BE2C (cell line): ENCODE measurements around the gene LUC7L.

ENCODE experiments used
- DNase-seq: peaks from one replicate; pipeline ENCODE4 v3.0.0-alpha.2; 2020
- H3K27me3 ChIP-seq: fragments of 250-450 bp; sonication (Bioruptor Pico); 2 replicates; pipeline ENCODE4 v1.5.1; 2020; ENCODE audit warnings: mild to moderate bottlenecking
- H3K36me3 ChIP-seq: fragments of 250-450 bp; sonication (Bioruptor Pico); 2 replicates; pipeline ENCODE4 v1.5.1; 2020; ENCODE audit warnings: mild to moderate bottlenecking
- H3K4me1 ChIP-seq: fragments of 250-450 bp; sonication (Bioruptor Pico); 2 replicates; pipeline ENCODE4 v1.5.1; 2020
- H3K4me3 ChIP-seq: 2 replicates; pipeline ENCODE4 v1.5.1; 2011; ENCODE audit warnings: low read depth, low read length
- H3K9me3 ChIP-seq: fragments of 250-450 bp; sonication (Bioruptor Pico); 2 replicates; pipeline ENCODE4 v1.5.1; 2020
- TF ChIP-seq, protein P1 (sequence below): IDR thresholded peaks from 2 replicates; pipeline ENCODE4 v1.5.1; 2012; ENCODE audit warnings: mild to moderate bottlenecking, low read depth, low read length

Gene LUC7L

DNA sequence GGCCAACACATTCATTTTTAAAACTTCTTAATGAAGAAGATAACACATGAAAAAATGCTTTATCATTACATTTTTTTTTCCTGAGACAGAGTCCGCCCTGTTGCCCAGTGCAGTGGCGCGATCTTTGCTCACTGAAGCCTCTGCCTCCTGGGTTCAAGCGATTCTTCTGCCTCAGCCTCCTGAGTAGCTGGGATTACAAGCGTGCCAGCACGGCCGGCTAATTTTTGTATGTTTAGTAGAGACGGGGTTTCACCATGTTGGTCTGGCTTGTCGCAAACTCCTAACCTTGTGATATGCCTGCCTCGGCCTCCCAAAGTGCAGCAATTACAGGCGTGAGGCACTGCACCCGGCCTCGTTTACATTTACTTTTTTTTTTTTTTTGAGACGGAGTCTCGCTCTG is 35.8 kb downstream of the LUC7L start:
- no peaks in the 10 kb centered on the region for H3K4me1 ChIP-seq
- DNase-seq, result no peak
- H3K36me3 ChIP-seq, result peaks cover 91% of the 10 kb centered on the region
- no peaks in the 10 kb centered on the region for H3K27me3 ChIP-seq
- no peaks in the 10 kb centered on the region for H3K9me3 ChIP-seq
- H3K4me3 ChIP-seq, result no peak overlapping the region
- TF ChIP-seq, protein P1, sequence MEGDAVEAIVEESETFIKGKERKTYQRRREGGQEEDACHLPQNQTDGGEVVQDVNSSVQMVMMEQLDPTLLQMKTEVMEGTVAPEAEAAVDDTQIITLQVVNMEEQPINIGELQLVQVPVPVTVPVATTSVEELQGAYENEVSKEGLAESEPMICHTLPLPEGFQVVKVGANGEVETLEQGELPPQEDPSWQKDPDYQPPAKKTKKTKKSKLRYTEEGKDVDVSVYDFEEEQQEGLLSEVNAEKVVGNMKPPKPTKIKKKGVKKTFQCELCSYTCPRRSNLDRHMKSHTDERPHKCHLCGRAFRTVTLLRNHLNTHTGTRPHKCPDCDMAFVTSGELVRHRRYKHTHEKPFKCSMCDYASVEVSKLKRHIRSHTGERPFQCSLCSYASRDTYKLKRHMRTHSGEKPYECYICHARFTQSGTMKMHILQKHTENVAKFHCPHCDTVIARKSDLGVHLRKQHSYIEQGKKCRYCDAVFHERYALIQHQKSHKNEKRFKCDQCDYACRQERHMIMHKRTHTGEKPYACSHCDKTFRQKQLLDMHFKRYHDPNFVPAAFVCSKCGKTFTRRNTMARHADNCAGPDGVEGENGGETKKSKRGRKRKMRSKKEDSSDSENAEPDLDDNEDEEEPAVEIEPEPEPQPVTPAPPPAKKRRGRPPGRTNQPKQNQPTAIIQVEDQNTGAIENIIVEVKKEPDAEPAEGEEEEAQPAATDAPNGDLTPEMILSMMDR, result no peak

DNA sequence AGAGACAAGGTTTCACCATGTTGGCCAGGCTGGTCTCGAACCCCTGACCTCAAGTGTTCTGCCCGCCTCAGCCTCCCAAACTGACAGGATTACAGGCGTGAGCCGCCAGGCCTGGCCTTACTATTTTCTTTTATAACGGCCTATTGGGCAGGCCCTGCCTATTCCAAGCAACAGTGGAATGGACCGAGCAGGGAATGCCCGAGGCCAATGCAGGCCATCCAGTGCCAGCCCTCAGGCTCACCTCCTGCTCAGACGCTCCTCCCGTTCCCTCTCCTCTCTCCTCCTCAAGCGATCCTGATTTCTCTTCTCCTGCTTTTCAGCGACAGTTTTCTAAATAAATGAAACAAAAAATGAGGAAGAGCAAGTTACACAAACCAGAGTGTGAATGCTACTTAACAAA is 36.6 kb downstream of the LUC7L start:
- no peak for DNase-seq
- Histone ChIP-seq H3K4me3 (no peak overlapping the region), H3K9me3 (no peaks in the 10 kb centered on the region), H3K36me3 (peaks cover 91% of the 10 kb centered on the region), H3K27me3 (no peaks in the 10 kb centered on the region), H3K4me1 (no peaks in the 10 kb centered on the region)
- TF ChIP-seq, protein P1, result no peak

DNA sequence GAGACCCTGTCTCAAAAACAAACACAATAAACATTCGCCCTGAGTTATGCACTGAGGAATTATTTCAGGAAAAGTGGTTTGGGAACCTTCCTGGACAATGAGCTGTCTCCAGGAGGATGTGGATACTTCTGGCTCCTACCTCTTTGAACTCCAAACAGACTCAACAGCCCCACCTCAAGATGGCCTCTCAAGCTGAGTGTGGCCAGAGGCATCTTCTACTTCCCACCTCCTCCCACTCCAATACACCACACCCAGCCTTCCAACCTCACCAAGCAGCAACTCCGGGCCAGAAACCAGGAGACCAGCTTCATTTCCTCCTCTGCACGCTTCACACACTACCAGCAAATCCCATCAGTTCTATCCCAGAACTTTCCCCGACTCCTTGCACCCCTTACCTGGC is 37.4 kb downstream of the LUC7L start:
- Histone ChIP-seq H3K27me3 (no peaks in the 10 kb centered on the region), H3K36me3 (peaks cover 90% of the 10 kb centered on the region), H3K9me3 (no peaks in the 10 kb centered on the region), H3K4me3 (no peak overlapping the region), H3K4me1 (no peaks in the 10 kb centered on the region)
- TF ChIP-seq, protein P1, result no peak
- no peak for DNase-seq

DNA sequence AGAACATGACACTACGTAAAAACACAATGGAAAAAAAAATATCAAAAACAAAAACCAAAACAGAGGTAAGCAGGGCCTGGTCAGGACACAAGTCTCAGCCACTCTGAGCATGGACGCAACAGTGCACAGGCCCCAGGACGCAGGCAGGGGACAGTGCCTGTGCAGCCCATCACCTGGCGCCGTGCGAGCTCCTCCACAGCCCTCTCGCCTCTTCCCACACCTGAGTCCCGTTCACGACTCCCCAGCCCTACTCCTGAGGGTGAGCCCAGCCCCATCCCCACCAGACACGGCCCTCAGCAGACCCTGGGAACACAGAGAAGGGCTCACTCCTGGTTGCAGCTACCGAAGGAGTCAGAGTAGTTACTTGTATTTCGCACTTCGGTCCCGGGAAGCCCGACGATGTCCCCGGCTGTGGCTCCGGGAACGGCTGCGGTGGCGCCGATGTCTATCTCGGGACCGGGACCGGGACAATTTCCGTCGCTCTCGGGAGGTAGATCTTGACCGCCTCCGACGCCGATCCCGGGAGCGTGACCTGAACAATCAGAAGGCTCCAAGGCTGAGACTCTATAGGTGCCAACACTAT is 39.6 kb downstream of the LUC7L start:
- Histone ChIP-seq H3K4me1 (no peaks in the 10 kb centered on the region), H3K36me3 (peaks cover 73% of the 10 kb centered on the region), H3K9me3 (no peaks in the 10 kb centered on the region), H3K4me3 (no peak overlapping the region), H3K27me3 (no peaks in the 10 kb centered on the region)
- TF ChIP-seq, protein P1, result no peak
- DNase-seq, result no peak

DNA sequence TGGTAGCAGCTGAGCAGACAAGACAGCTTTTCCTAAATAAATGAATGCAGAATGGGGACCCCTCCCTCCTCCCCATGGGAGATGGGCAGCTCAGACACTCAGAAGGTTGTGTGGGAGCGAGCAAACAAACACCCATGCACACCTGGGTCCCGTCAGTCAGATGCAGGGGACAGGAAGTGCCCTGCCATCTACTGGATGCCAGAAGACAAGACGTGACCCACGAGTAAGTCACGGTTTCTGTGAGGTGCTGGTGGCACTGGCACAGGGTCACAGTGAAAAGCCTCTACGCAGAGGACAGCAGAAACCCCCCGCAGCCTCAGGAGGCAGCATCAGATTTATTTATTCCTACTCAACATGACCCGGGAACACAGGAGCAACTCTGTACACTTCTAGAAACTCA is 40.6 kb downstream of the LUC7L start:
- Histone ChIP-seq H3K27me3 (no peaks in the 10 kb centered on the region), H3K4me1 (no peaks in the 10 kb centered on the region), H3K4me3 (no peak overlapping the region), H3K36me3 (peaks cover 64% of the 10 kb centered on the region), H3K9me3 (no peaks in the 10 kb centered on the region)
- no peak for DNase-seq
- TF ChIP-seq, protein P1, result peak; percentile 42

DNA sequence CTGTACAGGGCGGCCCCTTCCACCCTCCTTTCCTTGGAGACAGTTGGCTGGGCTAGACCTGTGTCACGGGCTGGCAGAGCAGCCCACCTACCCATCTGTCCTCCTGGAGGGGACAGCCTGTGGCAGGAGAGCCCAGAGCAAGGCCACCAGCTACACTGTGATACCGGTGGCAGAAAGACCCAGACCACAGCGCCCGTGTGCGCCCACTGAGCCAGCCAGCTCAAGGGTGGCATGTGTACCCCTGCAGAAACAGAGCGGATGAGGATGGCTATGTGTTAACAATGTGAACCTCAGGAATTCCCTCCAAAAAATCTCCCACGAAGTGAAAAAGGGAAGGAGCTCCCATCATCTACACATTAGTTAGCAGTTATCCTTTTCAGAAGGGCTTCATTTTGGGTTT is 41.9 kb downstream of the LUC7L start:
- Histone ChIP-seq H3K4me1 (no peaks in the 10 kb centered on the region), H3K36me3 (peaks cover 51% of the 10 kb centered on the region), H3K4me3 (no peak overlapping the region), H3K9me3 (no peaks in the 10 kb centered on the region), H3K27me3 (no peaks in the 10 kb centered on the region)
- TF ChIP-seq, protein P1, result no peak
- DNase-seq, result no peak
